ENCODE results near the gene RIPOR2. TPM values are rescaled to one million over a fixed set of nuclear protein-coding genes. Genes with fewer than 3 reads are reported as not detected.

The RIPOR2 gene
- total RNA-seq, 1 experiment from 2014 or later: 5.0 TPM

GRCh38 chr6:24910331-24910960 lies 25.3 kb downstream of the RIPOR2 start:
- H3K4me3 Mint-ChIP-seq: peak overlapping the region; percentile 79 to 88
- H3K4ac ChIP-seq (ENCODE audit: low read depth, low read length): no peak overlapping the region
- no peak overlapping the region for H3K9ac ChIP-seq (ENCODE audit: extremely low read depth, insufficient read length, low read length)
- H3K56ac ChIP-seq (ENCODE audit: insufficient read length, low read depth, low read length): no peak overlapping the region
- H2BK20ac ChIP-seq (ENCODE audit: low read depth, low read length, poor library complexity, severe bottlenecking): no peak overlapping the region
- no peak overlapping the region for H3K23ac ChIP-seq (ENCODE audit: insufficient read length, low read depth, low read length)
- peak overlapping the region; percentile 92 for H3K4me2 ChIP-seq (ENCODE audit: insufficient read depth, insufficient read length, low read length)
- no peak overlapping the region for H3K27ac Mint-ChIP-seq
- H4K20me1 ChIP-seq (ENCODE audit: control insufficient read depth, insufficient read depth, insufficient read length): no peaks in the 10 kb centered on the region
- H4K8ac ChIP-seq (replicated peaks; ENCODE audit: insufficient read length, low read depth, low read length): no peak overlapping the region
- TF ChIP-seq CTCF (conservative IDR thresholded peaks at IDR 0.05): peak; percentile 39; the same call in 2 of the 3 replicates
- peak overlapping the region; percentile 60; the same call in 1 of the 2 replicates for H3K14ac ChIP-seq (ENCODE audit: insufficient read depth, low read length)
- H3T11ph ChIP-seq (ENCODE audit: low read length): no peak overlapping the region
- H4K5ac ChIP-seq (ENCODE audit: insufficient read length, low read depth, low read length): no peak overlapping the region
- H2AFZ ChIP-seq (ENCODE audit: low read length): no peak overlapping the region
- peaks cover 5% of the 10 kb centered on the region; the same call in 1 of the 2 replicates for H3K79me2 ChIP-seq (ENCODE audit: insufficient read depth, low read length)
- peaks cover 55% of the 10 kb centered on the region for H3K27me3 Mint-ChIP-seq (ENCODE audit: low read depth)
- H2BK12ac ChIP-seq (ENCODE audit: insufficient read length, low read depth, low read length): no peak overlapping the region
- peaks cover 30 to 37% of the 10 kb centered on the region in 2 experiments for H3K4me1 Mint-ChIP-seq
- no peak overlapping the region for H4K91ac ChIP-seq (ENCODE audit: insufficient read length, low read depth, low read length)
- peak; percentile 46 for DNase-seq
- H2AK5ac ChIP-seq (ENCODE audit: insufficient read length, low read length): no peak overlapping the region
- H2BK120ac ChIP-seq (ENCODE audit: low read depth, low read length, poor library complexity, severe bottlenecking): no peak overlapping the region
- H3K23me2 ChIP-seq (ENCODE audit: insufficient read length, low read depth, low read length, poor library complexity, severe bottlenecking): peaks cover 18% of the 10 kb centered on the region
- H3K9me3 ChIP-seq (ENCODE audit: control insufficient read depth, low read depth, low read length): no peaks in the 10 kb centered on the region
- no peaks in the 10 kb centered on the region; a peak in 3 of 7 replicates for H3K36me3 Mint-ChIP-seq (ENCODE audit: insufficient read depth in 1 of 3, low read depth in 3 of 3)
- H3K4me1 ChIP-seq (ENCODE audit: insufficient read depth, low read length): peaks cover 6% of the 10 kb centered on the region; the same call in 1 of the 2 replicates
- H2BK5ac ChIP-seq (ENCODE audit: insufficient read length, low read length): no peak overlapping the region
- no peak overlapping the region for H3K27ac ChIP-seq (ENCODE audit: insufficient read length, low read depth, low read length)
- H3K27me3 ChIP-seq (ENCODE audit: insufficient read depth, low read length): no peaks in the 10 kb centered on the region
- no CpG with 5 or more reads among the region's 33 CpGs for WGBS (ENCODE audit: extremely low coverage, insufficient read length, low lambda C conversion rate)
- H3K9me3 Mint-ChIP-seq: no peaks in the 10 kb centered on the region
- no peak overlapping the region for H2BK15ac ChIP-seq (ENCODE audit: low read depth, low read length)
- H3K79me1 ChIP-seq (ENCODE audit: insufficient read depth, low read depth, low read length, poor library complexity, severe bottlenecking): no peaks in the 10 kb centered on the region
- no peak overlapping the region for H3K18ac ChIP-seq (ENCODE audit: insufficient read length, low read depth, low read length)

Data from H9 (cell line).